ENCODE measurements around the gene MID1.

MID1 gene

GRCh38 chrX:10620121-10620699, at the start of gene MID1:
MID1 (minus strand) TSS chrX:10620585; CDS start chrX:10567547, 53,038 bp downstream.
- FAIRE-seq: no peak

- no peak for FAIRE-seq
Observed at GRCh38 chrX:10667143-10667542, 46.8 kb upstream of the MID1 start.

- FAIRE-seq: no peak
Observed at GRCh38 chrX:10666102-10666501, 45.7 kb upstream of the MID1 start.

- no peak for FAIRE-seq
Observed at GRCh38 chrX:10665681-10666080, 45.3 kb upstream of the MID1 start.

GRCh38 chrX:10660171-10660570, 39.8 kb upstream of the MID1 start:
- no peak for FAIRE-seq

GRCh38 chrX:10656214-10656613, 35.8 kb upstream of the MID1 start:
- FAIRE-seq: no peak

- FAIRE-seq: no peak
Observed at GRCh38 chrX:10654960-10655359, 34.6 kb upstream of the MID1 start.

GRCh38 chrX:10653302-10653701, 32.9 kb upstream of the MID1 start:
- FAIRE-seq: peak; percentile 66

GRCh38 chrX:10649265-10649664, 28.9 kb upstream of the MID1 start:
- peak; percentile 14 for FAIRE-seq

GRCh38 chrX:10648614-10649013, 28.2 kb upstream of the MID1 start:
- no peak for FAIRE-seq

GRCh38 chrX:10636851-10637250, 16.5 kb upstream of the MID1 start:
- no peak for FAIRE-seq

GRCh38 chrX:10636337-10636736, 16.0 kb upstream of the MID1 start:
- FAIRE-seq: no peak

- no peak for FAIRE-seq
Observed at GRCh38 chrX:10634392-10635161, 14.2 kb upstream of the MID1 start.

GRCh38 chrX:10633722-10634121, 13.3 kb upstream of the MID1 start:
- no peak for FAIRE-seq

- no peak for FAIRE-seq
Observed at GRCh38 chrX:10631416-10632145, 11.2 kb upstream of the MID1 start.

GRCh38 chrX:10630320-10630719, 9.9 kb upstream of the MID1 start:
- FAIRE-seq: no peak

- FAIRE-seq: no peak
Observed at GRCh38 chrX:10629905-10630304, 9.5 kb upstream of the MID1 start.

- no peak for FAIRE-seq
Observed at GRCh38 chrX:10628906-10629305, 8.5 kb upstream of the MID1 start.

GRCh38 chrX:10622197-10622596, 1.8 kb upstream of the MID1 start:
- no peak for FAIRE-seq

- FAIRE-seq: peak; percentile 41
Observed at GRCh38 chrX:10619425-10620046, 849 bp downstream of the MID1 start.

- FAIRE-seq: no peak
Observed at GRCh38 chrX:10618961-10619360, 1.4 kb downstream of the MID1 start.

- no peak for FAIRE-seq
Observed at GRCh38 chrX:10617999-10618351, 2.4 kb downstream of the MID1 start.

GRCh38 chrX:10617186-10617998, 3.0 kb downstream of the MID1 start:
- FAIRE-seq: no peak
